ENCODE data around the gene CXXC5. TPM values are rescaled to one million over a fixed set of nuclear protein-coding genes. Genes with fewer than 3 reads are reported as not detected.

The CXXC5 gene
- total and polyA plus RNA-seq, 2 of the 4 experiments (the other 2 are of a cell fraction), result 24.9 to 35.7 TPM

DNA sequence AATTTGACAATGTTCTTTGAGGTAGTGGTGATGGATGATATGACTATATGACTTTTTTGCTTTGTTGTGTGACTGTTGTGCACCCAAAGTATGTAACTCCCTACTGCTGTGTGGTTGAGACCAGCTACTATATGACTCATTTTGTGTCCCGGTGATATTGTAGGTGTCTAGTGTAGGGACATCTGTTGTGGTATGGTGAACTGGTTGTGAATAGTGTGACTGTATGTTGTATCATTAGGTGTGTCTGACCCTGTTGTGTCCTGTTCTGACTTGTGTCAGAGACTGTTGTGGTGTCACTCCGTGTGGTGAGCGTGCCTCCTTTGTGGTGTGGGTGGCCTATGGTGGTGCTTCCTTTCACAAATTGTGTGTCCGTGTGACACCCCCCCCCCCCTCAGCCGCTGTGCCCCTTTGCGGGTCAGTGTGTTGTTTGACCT, 11.2 kb upstream of the CXXC5 start:
- Histone ChIP-seq H2BK5ac (ENCODE audit: low read depth, low read length, poor library complexity, severe bottlenecking) (no peak overlapping the region), H3K56ac (ENCODE audit: extremely low read depth, insufficient read depth, low read length) (no peak overlapping the region), H3K4ac (ENCODE audit: low read depth, low read length) (peak overlapping the region; percentile 95), H3K4me3 (ENCODE audit: insufficient read depth, low read depth, low read length) (peak overlapping the region; percentile 27), H3K79me1 (ENCODE audit: low read depth in 1 of 2, low read length in 2 of 2) (peaks cover 4 to 43% of the 10 kb centered on the region in 2 experiments; a peak in 3 of 4 replicates), H3K27ac (ENCODE audit: insufficient read depth, low read length) (no peak overlapping the region), H3K18ac (ENCODE audit: low read depth, low read length) (peak overlapping the region; percentile 37; the same call in 1 of the 2 replicates), H2AFZ (replicated peaks; ENCODE audit: low read length, poor library complexity) (peak overlapping the region; percentile 80), H2AK9ac (replicated peaks; ENCODE audit: low read depth, low read length, poor library complexity) (peak overlapping the region; percentile 89), H3K4me1 (ENCODE audit: control insufficient read depth, insufficient read depth, low read length) (peaks cover 23% of the 10 kb centered on the region), H3K4me2 (ENCODE audit: low read depth, low read length) (peak overlapping the region; percentile 95), H3K9me3 (ENCODE audit: control insufficient read depth, insufficient read depth, low read length) (no peaks in the 10 kb centered on the region), H3K9ac (ENCODE audit: low read depth, low read length) (peak overlapping the region; percentile 72), H4K5ac (ENCODE audit: low read depth, low read length) (peak overlapping the region; percentile 66), H4K91ac (ENCODE audit: insufficient read depth, low read depth, low read length) (peak overlapping the region; percentile 88), H3K27me3 (ENCODE audit: control insufficient read depth, insufficient read depth, low read length) (no peaks in the 10 kb centered on the region), H2BK15ac (ENCODE audit: low read depth, low read length) (peak overlapping the region; percentile 67; the same call in 1 of the 3 replicates), H3K9me1 (ENCODE audit: insufficient read depth, low read length) (peaks cover 19% of the 10 kb centered on the region), H3K36me3 (ENCODE audit: control insufficient read depth, insufficient read depth, low read length) (no peaks in the 10 kb centered on the region), H2AK5ac (ENCODE audit: low read depth, low read length) (peak overlapping the region; percentile 99), H2BK120ac (ENCODE audit: low read depth, low read length) (peak overlapping the region; percentile 66), H3K14ac (replicated peaks; ENCODE audit: low read depth, low read length) (peak overlapping the region; percentile 89), H4K20me1 (ENCODE audit: insufficient read depth, low read length) (peaks cover 14% of the 10 kb centered on the region), H3K23ac (ENCODE audit: low read depth, low read length) (peak overlapping the region; percentile 99), H2BK20ac (ENCODE audit: low read depth, low read length) (peak overlapping the region; percentile 71), H4K8ac (ENCODE audit: low read depth in 2 of 2, low read length in 2 of 2) (peak overlapping the region in 1 of 2 experiments; percentile 79; a peak in 1 of 4 replicates)
- WGBS, 2 experiments (ENCODE audit: extremely low coverage in 2 of 2, insufficient read length in 1 of 2), result no CpG with 5 or more reads among the region's 6 CpGs
- no TSS peak for BruUV-seq (replicated peaks)
- in situ Hi-C loops (cut with MboI; ENCODE audit: low sequenced_read_pairs) (loop anchor here (25.0 kb wide), 1 partner anchor 475 kb away; the partner anchor contains the start of gene PURA), intact Hi-C loops (cut with micrococcal nuclease) (loop anchor here (1.0 to 10.0 kb wide), 2 partner anchors 11 to 208 kb away; partner anchors contain the start of gene CXXC5), dilution Hi-C loops (cut with HindIII; ENCODE audit: low sequenced_read_pairs, unreplicated experiment) (loop anchor here (25.0 kb wide), 1 partner anchor 125 kb away; no protein-coding TSS in a partner anchor)
- CTCF ChIA-PET, result interaction anchor here (0.6 to 2.4 kb wide), 4 partner anchors 9 to 81 kb away, joined by 3 to 12 read pairs (median 8); partner anchors contain the start of gene CXXC5
- TF ChIP-seq CHD1 (IDR thresholded peaks at IDR 0.05; ENCODE audit: low read depth, low read length), result no peak
- TF ChIP-seq MXI1 (IDR thresholded peaks at IDR 0.05; ENCODE audit: borderline replicate concordance, low read depth, low read length), result no peak
- TF ChIP-seq MAZ (IDR thresholded peaks at IDR 0.05; ENCODE audit: borderline replicate concordance, low read depth, low read length), result no peak
- TF ChIP-seq MAFK (IDR thresholded peaks at IDR 0.05; ENCODE audit: low read depth, low read length), result no peak
- TF ChIP-seq NFE2L2 (IDR thresholded peaks at IDR 0.05; ENCODE audit: low read depth, low read length), result no peak
- no peak for TF ChIP-seq POLR2A (IDR thresholded peaks at IDR 0.05; ENCODE audit: low read depth, low read length)
- TF ChIP-seq, protein P1, sequence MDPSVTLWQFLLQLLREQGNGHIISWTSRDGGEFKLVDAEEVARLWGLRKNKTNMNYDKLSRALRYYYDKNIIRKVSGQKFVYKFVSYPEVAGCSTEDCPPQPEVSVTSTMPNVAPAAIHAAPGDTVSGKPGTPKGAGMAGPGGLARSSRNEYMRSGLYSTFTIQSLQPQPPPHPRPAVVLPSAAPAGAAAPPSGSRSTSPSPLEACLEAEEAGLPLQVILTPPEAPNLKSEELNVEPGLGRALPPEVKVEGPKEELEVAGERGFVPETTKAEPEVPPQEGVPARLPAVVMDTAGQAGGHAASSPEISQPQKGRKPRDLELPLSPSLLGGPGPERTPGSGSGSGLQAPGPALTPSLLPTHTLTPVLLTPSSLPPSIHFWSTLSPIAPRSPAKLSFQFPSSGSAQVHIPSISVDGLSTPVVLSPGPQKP (IDR thresholded peaks at IDR 0.05; ENCODE audit: borderline replicate concordance, low read depth, low read length), result no peak
- no peak for TF ChIP-seq RAD21 (IDR thresholded peaks at IDR 0.05; ENCODE audit: low read length)
- TF ChIP-seq, protein P2, sequence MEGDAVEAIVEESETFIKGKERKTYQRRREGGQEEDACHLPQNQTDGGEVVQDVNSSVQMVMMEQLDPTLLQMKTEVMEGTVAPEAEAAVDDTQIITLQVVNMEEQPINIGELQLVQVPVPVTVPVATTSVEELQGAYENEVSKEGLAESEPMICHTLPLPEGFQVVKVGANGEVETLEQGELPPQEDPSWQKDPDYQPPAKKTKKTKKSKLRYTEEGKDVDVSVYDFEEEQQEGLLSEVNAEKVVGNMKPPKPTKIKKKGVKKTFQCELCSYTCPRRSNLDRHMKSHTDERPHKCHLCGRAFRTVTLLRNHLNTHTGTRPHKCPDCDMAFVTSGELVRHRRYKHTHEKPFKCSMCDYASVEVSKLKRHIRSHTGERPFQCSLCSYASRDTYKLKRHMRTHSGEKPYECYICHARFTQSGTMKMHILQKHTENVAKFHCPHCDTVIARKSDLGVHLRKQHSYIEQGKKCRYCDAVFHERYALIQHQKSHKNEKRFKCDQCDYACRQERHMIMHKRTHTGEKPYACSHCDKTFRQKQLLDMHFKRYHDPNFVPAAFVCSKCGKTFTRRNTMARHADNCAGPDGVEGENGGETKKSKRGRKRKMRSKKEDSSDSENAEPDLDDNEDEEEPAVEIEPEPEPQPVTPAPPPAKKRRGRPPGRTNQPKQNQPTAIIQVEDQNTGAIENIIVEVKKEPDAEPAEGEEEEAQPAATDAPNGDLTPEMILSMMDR (conservative IDR thresholded peaks at IDR 0.05; ENCODE audit: low read depth, low read length), result no peak
- no peak for TF ChIP-seq CEBPB (IDR thresholded peaks at IDR 0.05; ENCODE audit: low read depth, low read length)
- no peak for TF ChIP-seq SMC3 (IDR thresholded peaks at IDR 0.05; ENCODE audit: low read depth, low read length)
- TF ChIP-seq FOS (IDR thresholded peaks at IDR 0.05; ENCODE audit: low read depth, low read length), result no peak
- no peak for TF ChIP-seq RFX5 (IDR thresholded peaks at IDR 0.05; ENCODE audit: low read depth, low read length)
- POLR2A ChIA-PET (ENCODE audit: unreplicated experiment), result interaction anchor here (0.8 to 1.9 kb wide), 2 partner anchors 11 to 24 kb away, joined by 7 to 9 read pairs; partner anchors contain the start of gene CXXC5
- ATAC-seq (ENCODE audit: low read depth), result peak; percentile 0; the same call in 1 of the 2 replicates
- DNase-seq, result peak; percentile 51

Data from IMR-90 (cell line).